HG03196 (cell line): ENCODE measurements around the gene ELMOD3.

Experiments used
- ATAC-seq: cut with Tn5 transposase; IDR thresholded peaks from one replicate; pipeline ENCODE4 v1.9.1; 2021; ENCODE audit not compliant: unreplicated experiment

Gene ELMOD3

GRCh38 chr2:85439986-85440385, 85.4 kb downstream of the ELMOD3 start:
- no peak for ATAC-seq

DNA sequence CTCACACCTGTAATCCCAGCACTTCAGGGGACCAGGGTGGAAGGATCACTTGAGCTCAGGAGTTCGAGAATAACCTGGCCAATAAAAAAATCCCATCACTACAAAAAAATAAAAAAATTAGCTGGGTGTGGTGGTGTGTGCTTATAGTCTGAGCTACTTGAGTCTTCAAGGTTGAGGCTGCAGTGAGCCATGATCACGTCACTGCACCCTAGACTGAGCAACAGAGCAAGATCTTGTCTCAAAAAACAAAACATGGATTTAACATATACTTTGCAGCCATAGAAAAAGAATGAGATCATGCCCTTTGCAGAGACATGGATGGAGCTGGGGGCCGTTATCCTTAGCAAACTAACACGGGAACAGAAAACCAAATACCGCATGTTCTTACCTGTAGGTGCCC, 86.2 kb downstream of the ELMOD3 start:
- no peak for ATAC-seq
